GM04504 (cell line): ENCODE data around the gene CAPZB.

Experiments
- DNase-seq: peaks from one replicate; pipeline ENCODE4 v3.0.0-alpha.2; 2012; ENCODE audit warnings: low read depth

CAPZB gene

DNA sequence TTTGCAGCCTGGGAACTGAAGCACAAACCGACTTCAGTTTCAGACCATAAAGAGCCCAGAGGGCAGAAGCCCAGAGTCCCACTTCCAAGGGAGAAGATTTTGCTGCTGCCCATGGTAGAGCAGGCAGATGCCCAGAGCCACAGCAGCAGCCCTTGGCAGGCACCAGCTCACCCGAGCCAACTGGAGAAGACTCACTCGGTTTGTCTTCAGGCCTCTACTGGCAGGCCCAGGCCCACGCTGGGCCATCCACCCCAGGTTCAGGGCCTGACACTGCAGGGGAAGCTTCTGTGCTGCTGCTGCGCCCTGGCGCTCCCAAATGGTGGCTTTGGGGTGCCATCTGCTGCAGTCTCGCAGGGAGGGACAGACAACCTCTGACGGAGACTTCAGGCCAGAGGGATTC lies 139.9 kb downstream of the CAPZB start:
- DNase-seq = no peak

DNA sequence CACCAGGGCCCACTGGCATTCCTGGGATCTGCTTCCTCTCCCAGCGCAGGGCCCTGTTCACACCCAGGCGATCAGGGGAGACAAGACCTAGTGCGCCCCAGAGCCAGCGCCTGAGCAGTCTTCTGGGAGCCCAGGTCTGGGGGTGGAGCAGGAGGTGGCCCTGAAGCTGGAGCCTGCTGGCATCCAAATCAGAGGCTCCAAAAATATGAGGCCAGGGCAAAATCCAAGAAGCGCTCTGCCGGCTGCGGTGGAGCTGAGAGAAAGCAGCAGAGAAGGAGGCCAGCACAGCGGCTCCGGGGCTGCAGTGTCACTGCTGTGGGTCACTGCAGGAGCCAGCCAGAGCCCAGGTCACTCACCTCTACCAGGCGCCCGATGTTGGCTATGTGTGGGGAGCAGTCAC lies 140.5 kb downstream of the CAPZB start:
- DNase-seq = no peak

DNA sequence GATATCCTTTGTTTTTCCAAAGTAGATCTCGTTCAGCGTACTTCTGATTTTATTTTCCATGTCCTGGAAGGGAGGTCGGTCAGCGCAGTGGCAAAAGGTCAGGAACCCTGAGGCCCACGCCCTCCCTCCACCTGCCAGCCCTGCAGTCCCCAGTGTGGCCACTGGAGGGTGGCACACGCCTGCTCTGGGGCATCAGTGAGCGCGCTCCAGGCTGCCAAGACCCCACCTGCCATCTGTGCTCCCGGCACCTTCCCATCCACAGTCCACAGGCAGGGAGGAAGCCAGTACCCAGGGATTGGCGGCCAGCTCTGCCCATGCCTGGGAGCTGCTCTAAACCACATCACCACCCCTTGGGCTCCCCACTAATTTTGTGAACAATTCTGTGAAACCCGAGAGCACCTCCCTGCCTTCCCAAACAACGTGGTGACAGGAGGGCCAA lies 140.9 kb downstream of the CAPZB start:
- DNase-seq = no peak

DNA sequence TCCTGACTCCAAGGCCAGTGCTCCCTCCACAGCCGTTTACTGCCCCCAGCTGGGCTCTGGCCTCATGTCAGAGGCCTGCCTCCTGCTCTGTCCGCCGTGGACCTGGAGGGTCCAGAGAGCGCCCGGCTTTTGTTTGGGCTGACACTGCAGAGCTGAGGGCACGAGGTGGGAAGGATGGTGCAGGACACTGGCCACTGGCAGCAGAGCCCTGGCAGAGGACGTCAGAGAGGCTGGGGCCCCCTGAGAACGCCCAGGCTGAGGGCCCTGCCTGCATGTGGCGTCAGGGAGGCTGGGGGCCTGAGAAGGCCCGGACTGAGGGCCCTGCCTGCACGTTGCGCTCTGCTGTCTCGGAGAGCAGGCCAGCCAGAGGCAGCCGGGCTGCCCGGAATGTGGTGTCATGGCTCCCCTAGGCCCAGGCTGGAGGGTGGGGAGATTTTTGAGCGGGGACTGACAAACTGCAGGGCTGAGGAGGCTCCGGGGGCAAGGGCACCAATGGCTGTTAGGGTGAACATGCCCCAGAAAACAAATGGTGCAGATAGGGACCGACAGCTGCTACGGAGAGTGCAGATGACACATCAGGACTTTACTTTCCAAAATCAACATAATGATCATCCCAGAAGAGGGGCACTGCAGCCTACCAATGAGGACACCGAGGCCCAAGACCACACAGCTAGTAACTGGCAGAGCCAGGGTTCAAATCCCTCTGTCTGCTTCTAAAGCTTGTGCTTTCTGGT lies 141.6 kb downstream of the CAPZB start:
- no peak for DNase-seq

DNA sequence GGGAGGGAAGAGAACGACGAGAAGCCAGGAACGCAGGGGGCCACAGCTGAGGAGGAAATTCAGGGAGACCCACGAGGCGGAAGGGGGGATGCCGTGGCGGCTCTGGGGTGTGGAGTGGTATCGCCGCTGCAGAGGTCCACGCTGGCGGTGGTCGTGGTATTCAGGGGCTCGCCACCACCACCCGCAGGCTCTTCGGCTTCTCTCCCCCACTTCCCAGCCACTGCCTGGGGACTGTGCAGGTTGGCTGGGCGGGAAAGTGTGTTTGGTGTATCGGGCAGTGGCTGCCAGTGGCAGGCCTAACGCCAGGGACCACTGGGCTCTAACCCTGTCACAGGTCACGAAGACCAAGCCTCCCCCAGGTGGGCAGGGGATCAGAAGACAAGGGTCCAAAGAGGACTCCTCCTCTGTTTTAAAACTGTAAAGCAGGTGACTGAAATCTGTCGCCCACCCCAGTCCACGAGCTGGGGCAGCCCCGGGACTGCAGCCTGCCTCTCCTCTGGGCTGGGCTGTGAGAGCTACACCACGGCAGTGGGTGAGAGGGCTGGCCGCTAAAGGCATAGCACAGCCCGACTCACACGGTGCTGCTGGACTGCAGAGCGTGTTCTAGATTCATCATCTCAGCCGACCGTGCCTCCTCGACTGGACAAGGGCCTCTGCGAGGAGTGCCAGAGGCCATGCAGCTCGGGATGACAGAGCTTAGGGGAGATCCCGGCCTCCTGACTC lies 142.3 kb downstream of the CAPZB start:
- no peak for DNase-seq

DNA sequence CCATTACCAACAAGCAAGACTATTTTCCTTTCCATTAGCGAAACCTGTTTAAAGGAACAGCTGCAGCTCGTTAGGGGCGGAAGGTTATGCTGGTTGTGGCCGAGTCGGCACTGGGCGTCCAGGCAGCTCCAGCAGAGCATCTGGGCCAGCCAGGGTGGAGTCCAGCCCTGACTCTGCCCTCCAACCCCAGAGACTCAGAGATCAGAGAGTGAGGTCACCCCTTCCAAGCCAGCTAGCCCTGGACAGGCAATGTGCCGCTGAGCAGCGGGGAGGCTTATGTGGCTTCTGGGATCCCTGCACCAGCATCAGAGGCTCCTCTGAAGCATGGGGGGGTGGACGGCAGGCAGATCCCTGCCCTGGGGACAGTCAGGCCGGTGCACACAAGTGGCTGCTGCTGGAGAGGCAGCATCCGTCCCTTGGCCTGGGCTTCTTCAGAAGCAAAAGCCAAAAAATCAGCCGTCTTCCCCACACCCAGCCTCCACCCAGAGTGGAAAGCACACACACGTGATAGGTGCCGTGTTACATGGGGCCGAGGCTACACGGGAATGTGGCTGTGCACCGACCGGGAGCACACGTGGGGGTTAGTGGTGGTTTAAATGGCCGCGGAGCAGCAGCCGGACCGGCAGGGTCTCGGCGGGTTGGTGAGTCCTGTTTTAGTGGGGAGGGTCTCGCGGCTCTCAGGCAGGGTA lies 143.1 kb downstream of the CAPZB start:
- peak; percentile 28 for DNase-seq

DNA sequence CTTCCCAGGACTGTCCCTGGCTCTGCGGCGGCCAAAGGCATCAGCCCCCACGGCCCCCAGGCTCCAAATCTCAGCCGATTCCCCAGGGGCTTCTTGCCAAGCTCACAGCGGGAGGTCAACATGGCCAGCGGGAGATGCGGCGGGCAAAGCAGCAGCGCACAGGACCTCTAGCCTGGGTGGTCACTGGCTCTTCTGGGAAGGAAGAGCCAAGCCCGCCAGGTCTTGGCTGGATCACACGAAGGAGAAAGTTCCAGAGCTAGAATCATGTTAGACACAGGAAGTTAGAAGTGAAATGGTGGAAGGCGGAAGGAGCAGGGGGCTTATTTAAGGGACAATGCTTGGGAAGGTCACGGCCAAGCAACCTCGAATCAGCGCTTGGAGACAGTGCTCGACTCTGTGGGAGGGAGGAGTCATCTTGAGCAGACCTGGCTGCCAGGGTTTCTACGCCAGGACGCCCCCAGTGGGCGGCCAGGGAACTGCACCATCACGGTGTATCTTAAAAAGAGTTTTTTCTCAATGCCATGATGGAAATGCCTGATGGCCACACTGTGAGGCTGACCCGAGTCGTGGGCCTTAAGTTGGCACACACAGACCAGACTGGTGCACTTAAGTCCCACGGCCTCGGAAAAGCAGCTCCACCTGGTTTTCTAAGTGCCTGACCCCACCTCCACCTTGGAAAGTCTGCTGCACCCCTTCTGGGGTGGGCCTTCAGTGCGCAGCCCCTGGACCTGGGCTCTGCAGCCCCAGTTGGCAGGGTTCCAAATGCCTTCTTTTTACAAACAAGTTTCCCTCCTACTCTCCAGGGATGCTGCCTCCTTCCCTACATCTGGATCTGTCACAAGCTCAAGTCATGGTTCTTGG lies 143.9 kb downstream of the CAPZB start:
- peak; percentile 44 for DNase-seq

DNA sequence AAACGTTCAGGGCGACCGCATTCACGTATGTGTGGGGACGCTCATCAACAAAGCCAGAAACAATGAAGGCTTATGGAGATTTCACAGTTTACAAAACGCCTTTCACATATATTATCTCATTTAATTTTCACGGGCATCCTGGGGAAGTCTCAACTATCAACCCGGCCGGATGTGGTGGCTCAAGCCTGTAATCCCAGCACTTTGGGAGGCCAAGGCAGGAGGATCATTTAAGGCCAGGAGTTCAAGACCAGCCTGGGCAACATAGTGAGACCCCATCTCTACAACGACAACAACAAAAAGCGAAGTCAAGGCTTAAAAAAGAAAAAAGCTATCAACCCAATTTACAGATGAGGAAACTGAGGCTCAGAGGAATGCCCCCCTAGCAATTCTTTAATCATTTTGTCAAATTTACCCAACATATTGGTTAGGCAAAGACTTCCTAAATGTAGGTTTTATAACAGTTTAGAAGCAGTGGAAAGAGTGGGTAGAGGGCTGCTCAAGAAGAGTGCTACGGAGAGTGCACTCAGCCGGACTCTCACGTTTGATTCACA lies 144.9 kb downstream of the CAPZB start:
- DNase-seq = no peak

DNA sequence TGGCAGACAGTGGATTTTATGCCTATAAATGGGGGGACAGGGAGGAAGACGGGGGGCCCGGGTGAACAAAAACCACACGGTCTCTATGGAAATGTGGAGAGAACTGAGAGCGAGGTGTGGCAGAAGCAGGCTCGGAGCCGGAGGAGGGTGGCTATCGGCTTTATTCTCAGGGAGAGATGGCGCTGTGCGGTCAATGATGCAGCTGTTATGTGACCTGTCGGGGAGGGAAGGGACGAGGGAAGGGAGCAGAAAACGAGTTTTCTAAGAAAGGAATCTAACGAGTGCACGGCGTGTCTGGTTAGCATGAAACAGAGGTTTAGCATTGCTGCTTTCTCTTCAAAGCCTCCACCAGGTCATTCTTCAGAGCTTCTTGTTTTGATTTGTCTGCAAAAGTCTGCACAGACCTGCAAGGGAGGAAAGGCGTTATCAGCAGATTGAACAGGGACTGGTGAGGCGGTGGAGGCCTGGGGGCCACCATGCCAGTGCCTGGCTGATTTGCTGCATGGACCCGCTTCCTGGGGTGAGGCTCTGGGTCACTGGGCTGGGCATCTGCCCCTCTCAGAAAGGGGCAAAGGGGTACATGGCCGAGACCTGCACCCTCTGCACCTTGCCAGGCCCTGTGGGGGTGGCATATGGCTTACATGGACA lies 146.0 kb downstream of the CAPZB start:
- no peak for DNase-seq

DNA sequence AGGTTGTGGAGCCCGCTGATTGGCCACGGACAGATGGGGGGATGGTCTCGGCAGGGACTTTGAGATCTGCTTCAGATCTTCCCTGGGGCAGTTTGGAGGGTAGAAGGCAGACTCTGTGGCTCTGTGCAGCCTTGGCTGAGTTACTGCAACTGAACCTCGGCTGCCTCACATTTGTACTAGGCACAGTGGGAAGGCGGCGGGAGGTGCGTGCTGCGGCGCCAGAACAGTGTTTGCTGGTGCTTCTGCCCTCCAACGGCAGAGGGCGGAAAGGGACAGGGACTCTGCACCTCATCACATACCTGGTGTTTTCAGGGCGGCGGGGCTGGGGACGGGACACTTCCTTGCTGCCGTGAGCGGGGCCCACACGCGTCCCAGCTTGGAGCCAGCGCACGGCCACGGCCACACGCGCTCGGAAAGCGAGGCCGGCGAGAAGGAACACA lies 147.0 kb downstream of the CAPZB start:
- no peak for DNase-seq

DNA sequence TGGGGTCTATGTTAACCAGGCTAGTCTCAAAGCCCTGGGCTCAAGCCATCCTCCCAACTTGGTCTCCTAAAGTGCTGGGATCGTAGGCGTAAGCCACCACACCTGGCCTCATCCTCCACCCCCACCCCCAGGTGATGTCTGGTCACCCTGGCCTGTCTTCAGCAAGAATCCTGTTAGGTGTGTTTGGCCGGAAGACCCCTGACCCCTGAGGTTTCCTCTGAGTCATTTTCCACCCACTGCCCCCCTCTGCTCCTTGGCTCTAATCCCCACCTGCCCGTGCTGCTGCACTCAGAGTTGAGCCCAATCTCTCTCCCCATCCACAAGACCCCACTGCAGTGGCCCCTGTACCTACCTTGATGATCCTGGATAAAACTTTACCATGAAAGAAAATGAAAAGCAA lies 148.1 kb downstream of the CAPZB start:
- DNase-seq = no peak

DNA sequence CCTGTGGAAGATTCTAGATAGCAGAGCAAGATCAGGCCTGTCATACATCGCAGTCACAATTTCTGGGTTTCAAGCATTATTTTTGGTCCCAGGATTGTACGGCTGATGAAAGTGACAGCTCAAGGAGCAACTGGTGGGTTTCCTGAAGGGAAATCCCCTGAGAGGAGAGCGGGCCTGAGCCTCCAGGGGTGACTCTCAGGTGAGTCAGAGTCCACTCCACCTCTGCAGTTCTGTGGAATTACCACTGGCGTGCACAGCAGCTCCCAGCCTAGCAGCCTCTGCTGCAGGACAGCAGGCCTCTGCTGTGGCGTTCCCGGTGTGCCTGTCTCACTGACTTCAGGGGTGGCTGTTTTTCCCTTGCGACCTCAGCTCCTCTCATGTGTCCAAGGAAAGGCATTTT lies 148.8 kb downstream of the CAPZB start:
- no peak for DNase-seq

DNA sequence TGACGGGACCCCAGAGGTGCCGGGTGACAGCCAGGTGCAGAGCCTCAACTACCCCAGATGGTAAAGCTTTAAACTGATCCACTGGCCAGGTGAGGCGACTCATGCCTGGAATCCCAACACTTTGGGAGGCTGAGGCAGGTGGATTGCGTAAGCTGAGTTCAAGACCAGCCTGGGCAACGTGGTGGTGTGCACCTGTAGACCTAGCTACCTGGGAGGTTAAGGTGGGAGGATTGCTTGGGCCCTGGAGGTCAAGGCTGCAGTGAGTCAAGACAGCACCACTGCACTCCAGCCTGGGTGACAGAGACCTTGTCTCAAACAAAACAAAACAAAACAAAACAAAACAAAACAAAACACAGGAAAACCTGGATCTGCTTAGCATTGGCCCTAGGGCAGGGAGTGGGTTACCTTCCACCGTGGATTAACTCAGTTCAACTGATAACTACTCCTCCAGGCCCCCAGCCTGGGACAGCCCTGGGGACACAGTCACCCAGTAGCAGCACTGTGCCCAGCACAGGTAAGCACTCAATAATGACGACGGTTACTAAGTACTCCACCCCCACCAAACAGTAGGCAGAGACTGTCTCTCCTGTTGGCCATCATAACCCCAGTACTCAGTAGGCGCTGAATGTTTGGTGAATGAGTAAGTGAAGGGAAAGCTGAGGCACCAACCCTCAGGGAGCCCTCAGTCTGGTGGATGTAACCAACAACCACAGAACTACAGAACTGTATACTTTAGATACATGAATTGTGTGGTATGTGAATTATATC lies 151.6 kb downstream of the CAPZB start:
- DNase-seq = no peak

DNA sequence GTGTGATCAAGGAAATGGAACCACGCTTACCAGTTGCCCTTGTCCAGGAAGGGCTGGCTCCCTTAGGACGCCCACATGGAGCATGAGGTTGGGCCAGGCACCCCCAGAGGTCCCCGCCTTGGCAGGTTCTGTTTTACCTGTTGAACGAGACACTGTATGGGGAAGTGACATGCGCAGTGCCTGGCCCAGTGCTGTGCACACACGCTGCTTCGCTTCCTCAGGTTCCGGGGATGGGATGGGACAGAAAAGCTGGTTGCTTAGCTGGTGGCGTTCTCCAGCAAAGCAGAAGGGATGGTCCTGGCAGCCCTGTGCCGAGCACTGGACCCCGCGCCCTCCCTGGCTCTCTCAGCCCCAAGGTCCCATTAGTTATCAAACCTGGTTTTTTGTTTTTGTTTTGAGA lies 152.5 kb downstream of the CAPZB start:
- DNase-seq = no peak

DNA sequence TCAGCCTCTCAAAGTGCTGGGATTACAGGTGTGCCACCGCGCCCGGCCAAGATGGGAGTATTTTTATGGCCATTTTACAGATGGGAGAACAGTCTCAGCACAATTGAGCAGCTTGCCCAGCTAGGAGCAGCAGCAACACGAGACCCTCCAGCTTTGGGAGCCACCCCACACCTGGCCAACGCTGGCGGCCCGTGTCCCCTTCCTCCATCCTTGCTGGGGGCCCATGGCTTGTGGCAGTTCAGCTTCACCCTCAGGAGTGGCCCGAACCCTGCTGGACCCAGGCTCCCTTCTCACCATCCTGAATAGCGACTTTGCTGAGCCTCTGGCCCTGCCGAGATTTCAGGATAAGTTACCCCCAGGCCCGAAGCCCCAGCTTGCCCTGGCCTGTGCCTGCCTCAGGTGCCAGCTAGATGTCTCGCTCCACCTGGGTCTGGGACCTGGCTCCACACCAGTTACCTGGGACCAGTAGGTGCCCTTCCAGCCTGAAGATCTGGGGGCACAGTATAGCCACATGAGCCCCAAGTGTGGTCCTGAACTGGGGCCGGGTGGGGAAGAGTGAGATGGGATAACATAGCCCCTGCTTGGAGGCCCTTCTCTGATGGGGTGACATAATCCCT lies 154.0 kb downstream of the CAPZB start:
- no peak for DNase-seq

DNA sequence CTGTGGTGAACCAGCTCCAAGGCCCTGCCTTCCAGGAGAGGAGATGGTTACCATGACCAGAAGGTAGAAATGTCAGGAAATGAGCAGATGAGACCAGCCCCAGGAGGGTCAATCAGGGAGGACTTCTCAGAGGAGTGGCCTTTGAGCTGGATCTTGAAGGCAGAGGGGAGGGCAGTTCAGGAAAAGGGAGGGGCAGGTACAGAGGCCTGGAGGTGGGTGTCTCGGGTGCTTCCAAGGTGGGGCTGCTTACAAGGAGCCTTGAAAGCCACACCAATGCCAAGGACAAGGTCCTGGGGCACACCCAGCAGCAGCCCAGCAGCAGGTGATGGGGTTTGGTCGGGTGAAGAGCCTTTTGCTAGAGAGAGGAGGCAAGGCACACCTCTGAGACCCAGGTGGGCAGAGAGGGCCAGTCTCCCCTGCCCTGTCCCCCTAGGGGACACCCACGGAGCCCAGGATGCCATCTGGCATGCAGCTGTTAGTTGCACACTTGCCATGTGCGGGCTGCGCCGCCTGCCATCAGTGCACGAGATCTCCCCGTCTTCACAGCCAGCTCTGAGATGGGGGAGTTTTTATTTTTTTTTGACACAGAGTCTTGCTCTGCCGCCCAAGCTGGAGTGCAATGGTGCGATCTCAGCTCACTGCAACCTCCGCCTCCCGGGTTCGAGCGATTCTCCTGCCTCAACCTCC lies 154.7 kb downstream of the CAPZB start:
- no peak for DNase-seq

DNA sequence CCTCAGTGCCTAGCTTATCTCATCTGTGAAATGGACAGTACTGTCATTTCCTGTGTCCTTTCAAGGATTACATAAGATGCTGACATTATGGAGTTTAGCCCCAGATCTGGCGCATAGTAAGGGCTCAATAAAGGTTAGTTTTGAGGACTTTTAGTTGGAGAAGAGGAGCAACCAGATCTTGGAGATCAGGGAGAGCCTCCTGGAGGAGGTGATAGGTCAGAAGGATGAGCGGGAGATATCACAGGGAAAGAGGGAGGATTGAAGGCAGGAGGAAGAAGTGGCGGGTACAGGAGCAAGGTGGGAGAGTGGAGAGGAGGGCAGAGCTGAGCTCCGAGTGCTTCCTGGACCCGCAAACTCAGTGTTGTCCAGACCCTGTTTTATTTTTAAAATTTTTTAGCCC lies 155.7 kb downstream of the CAPZB start:
- no peak for DNase-seq

DNA sequence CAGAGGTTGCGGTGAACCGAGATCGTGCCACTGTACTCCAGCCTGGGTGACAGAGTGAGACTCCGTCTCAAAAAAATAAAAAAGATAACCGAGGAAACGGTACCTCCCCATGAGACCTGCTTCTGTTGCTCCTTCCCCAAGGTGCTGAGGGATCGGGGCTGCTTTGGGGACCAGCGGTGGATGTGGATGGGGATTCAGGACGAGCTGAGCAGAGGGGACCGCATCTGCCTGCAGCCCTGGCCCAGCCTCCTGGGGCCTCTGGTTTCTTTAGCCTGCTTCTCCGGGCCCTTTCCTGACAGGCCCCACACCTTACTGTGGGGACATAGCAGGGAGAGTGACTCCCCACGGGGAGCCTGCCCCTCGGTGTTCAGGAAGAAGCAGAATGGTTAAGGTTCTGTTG lies 156.2 kb downstream of the CAPZB start:
- no peak for DNase-seq

DNA sequence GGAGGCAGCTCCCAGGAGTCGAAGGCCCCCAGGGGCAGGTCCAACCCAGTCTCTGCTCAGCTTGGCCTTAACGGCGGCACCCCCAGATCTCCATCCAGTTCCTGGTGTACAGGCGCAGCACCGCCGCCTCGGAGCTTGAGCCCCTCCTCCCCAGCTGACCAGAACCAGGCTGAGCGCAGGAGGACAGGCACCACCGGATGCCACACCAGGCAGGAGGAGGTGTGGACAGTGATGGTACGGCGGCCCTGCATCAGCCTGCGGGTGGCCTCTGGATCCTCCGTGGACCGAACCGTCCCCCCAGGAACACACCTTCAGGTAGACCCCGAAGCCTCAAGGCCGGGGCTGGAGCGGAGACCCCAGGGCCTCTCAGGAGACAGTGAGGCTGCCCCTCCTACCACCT lies 156.9 kb downstream of the CAPZB start:
- DNase-seq = no peak

DNA sequence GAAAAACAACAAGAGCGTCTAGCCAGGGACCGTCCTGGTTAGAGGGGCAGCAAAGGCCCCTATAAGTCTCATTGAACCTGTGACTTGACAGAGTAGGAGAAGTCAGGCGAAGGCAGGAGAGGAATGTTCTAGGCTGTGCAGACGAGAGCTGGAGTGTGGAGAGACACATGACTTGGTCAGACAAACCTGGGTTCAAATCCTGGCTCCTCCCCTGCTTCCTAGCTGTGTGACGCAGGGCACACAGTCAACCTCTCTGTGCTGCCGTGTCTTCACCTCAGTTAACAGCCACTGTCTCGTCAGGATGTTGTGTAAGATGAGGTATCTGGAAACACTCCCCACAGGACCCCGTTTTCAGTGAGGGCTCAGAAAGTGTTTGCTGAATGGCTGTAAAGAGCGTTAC lies 157.6 kb downstream of the CAPZB start:
- no peak for DNase-seq
